Bronchial epithelial cell (primary cell): ENCODE data around the gene NOL4L. TPM values are rescaled to one million over a fixed set of nuclear protein-coding genes. Genes with fewer than 3 reads are reported as not detected.

ENCODE experiments used
- DNase-seq: peaks from one replicate; pipeline ENCODE4 v3.0.0-alpha.2; 2010; ENCODE audit warnings: low read depth
- FAIRE-seq: peaks from 2 replicates; lab custom pipeline; 2011; peaks lifted over from hg19 to GRCh38; lab: Jason Lieb, UNC
- H3K27me3 ChIP-seq: 2 replicates; pipeline ENCODE4 v1.5.1; 2011; ENCODE audit warnings: low read length; ENCODE audit not compliant: control insufficient read depth, insufficient read depth
- H3K36me3 ChIP-seq: 2 replicates; pipeline ENCODE4 v1.5.1; 2011; ENCODE audit warnings: low read length; ENCODE audit not compliant: control insufficient read depth, insufficient read depth
- H3K4me3 ChIP-seq: 2 replicates; pipeline ENCODE4 v1.5.1; 2011; ENCODE audit warnings: mild to moderate bottlenecking, low read depth, low read length, control low read depth
- CTCF ChIP-seq: IDR thresholded peaks from 2 replicates; pipeline ENCODE4 v1.5.1; 2011; ENCODE audit warnings: mild to moderate bottlenecking, moderate library complexity, low read length, control low read depth, inconsistent platforms; ENCODE audit not compliant: insufficient read depth, severe bottlenecking
- total RNA-seq: library from RNA; depleted of rRNA; stranded (reverse); fragments of >200 nt; gene quantifications from 2 replicates; pipeline ENCODE4 v1.2.1, GENCODE V29; 2014

The NOL4L gene
- total RNA-seq, 1 donor from 2014 or later = 1.8 TPM

- TF ChIP-seq CTCF = no peak
- DNase-seq (no peak), FAIRE-seq (no peak)
- Histone ChIP-seq H3K36me3 (peaks cover 34% of the 10 kb centered on the region), H3K27me3 (no peaks in the 10 kb centered on the region), H3K4me3 (no peak overlapping the region)
These were observed 150.7 kb downstream of the NOL4L start for GRCh38 chr20:32434434-32434833.

DNA sequence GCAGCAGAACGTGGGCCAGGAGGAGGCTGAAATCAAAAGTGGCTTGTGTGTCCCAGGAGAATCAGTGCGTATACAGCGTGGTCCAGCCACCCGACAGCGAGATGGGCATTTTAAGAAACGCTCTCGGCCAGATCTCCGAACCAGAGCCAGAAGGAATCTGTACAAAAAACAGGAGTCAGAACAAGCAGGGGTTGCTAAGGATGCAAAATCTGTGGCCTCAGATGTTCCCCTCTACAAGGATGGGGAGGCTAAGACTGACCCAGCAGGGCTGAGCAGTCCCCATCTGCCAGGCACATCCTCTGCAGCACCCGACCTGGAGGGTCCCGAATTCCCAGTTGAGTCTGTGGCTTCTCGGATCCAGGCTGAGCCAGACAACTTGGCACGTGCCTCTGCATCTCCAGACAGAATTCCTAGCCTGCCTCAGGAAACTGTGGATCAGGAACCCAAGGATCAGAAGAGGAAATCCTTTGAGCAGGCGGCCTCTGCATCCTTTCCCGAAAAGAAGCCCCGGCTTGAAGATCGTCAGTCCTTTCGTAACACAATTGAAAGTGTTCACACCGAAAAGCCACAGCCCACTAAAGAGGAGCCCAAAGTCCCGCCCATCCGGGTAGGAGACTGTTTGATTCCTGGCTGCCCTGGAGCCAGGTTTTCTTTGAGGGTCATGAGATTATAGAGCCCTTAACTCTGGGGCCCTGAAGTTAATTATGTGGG, 151.7 kb downstream of the NOL4L start:
- DNase-seq (no peak), FAIRE-seq (no peak)
- Histone ChIP-seq H3K4me3 (no peak overlapping the region), H3K36me3 (peaks cover 38% of the 10 kb centered on the region), H3K27me3 (no peaks in the 10 kb centered on the region)
- no peak for TF ChIP-seq CTCF

GRCh38 chr20:32432277-32432676, 152.9 kb downstream of the NOL4L start:
- Histone ChIP-seq H3K4me3 (no peak overlapping the region), H3K27me3 (no peaks in the 10 kb centered on the region), H3K36me3 (peaks cover 40% of the 10 kb centered on the region)
- FAIRE-seq (no peak), DNase-seq (no peak)
- TF ChIP-seq CTCF = no peak

DNA sequence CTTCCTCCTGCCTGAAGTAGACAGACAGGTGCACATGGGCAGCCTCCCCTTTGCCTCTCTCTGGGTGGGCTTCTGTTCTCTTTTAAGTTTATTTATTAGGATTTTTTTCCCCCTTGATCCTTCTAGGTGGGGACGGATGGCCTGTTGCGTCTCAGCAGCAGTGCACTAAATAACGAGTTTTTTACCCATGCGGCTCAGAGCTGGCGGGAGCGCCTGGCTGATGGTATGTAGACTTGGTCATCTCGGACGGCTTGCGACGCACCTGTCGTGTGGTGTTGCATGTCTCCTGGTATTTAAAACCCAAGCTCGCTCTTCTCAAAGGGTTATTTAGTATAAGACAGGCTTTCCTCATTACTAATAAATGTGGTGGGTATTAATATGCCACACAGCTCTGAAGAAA, 153.7 kb downstream of the NOL4L start:
- Histone ChIP-seq H3K4me3 (no peak overlapping the region), H3K27me3 (no peaks in the 10 kb centered on the region), H3K36me3 (peaks cover 40% of the 10 kb centered on the region)
- DNase-seq (no peak), FAIRE-seq (no peak)
- TF ChIP-seq CTCF = no peak

DNA sequence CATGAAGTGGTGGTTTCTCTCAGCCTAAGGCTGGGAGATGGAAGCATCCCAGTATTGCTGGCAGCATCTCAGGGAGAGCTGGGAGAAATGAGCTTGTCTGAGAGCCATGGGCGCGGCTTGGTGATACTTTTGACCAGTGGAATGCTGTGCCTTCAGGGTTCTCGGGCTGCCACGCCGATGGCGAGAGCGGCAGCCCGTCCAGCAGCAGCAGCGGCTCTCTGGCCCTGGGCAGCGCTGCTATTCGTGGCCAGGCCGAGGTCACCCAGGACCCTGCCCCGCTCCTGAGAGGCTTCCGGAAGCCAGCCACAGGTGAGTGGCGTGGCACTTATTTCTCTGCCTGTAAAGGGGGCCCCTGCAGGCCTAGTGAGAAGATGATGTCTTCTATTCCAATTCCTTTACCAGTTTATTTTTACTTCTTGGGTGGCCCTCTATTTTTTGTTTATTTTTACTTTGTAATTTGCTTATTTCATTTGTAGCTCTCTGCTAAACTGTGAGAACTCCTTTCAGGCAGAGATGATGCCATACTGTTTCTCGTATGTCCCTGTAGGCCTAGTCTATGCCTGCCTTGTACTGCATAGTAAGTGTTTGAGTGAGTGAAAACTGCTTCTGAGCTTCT, 155.3 kb downstream of the NOL4L start:
- FAIRE-seq = no peak

More for the DNA sequence above, 155.3 kb downstream of the NOL4L start:
- H3K4me3 ChIP-seq = no peak overlapping the region
- H3K27me3 ChIP-seq = no peaks in the 10 kb centered on the region
- peaks cover 32% of the 10 kb centered on the region for H3K36me3 ChIP-seq
- no peak for TF ChIP-seq CTCF
- DNase-seq = no peak
